NCI-H2196 (cell line): ENCODE measurements around the gene CPNE5.

Source experiments
- DNase-seq: peaks from one replicate; lab custom pipeline; 2025; ENCODE audit not compliant: unreplicated experiment; lab: John Stamatoyannopoulos, UW

The CPNE5 gene

DNA sequence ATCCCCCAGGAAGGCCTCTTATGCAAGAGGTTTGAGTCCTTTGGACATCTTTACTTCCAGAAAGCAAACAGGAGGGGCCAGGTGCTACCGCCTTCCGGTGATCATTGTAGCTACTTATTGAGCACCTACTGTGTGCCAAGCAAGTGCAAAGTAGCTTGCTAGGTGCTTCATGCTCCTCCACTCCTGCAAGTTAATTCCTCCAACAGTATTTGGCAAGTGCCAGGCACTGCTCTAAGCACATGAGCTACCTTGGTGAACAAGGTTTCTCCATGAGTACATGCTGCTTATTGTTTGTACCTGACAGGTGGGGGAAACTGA is 2.3 kb downstream of the CPNE5 start:
- DNase-seq = no peak

- no peak for DNase-seq
These were observed 2.9 kb downstream of the CPNE5 start for GRCh38 chr6:36836111-36837021.

GRCh38 chr6:36834576-36835341 is 4.5 kb downstream of the CPNE5 start:
- no peak for DNase-seq

- DNase-seq = no peak
These were observed 6.0 kb downstream of the CPNE5 start for GRCh38 chr6:36833182-36833789.

GRCh38 chr6:36832313-36832712 is 6.9 kb downstream of the CPNE5 start:
- no peak for DNase-seq

DNA sequence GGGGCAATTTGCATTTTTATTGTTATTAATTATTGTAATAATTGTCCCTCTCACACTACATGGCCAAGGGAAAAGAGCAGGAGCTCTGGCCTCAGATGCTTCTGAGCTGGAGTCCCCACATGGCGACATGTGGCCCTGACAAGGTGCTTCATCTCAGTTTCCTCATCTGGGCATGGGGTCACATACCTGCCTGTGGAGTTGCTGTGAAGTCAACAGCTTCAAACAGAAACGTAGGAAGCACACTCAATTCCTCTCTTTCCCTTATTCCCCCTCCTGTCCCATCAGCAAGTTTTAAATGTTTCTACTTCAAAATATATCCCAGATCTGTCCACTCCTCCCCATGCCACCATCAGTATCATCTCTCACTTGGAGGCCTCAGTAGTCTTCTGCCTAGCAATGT is 8.7 kb downstream of the CPNE5 start:
- DNase-seq = no peak

DNA sequence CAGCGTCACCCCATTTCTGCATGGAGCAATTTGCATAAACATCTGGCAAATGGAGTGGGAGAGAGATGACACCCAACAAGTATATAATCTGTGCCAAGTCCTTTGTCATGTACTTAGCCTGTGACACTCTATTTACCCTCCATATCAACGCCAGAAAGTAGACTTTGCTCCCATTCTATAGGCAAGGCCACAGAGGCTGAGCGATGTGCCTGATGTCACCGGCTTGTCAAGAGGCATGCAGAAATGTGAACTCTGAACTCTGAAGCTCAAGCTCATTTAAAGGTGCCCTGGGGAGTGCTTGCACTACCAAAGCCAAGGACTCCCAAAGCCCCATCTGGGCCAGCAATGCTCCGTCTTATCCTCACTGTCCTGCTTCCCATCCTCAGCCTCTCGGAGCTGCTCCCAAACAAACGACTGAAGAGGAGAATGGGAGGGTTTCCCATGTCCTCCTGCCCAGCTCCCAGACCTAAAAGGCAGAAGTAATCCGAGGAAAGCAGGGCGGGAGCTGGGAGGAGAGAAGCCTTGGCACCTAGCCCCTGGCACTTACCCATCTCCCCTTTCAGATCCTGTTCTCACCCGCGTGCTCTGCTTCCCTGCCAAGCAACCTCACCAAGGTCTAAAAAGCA is 9.2 kb downstream of the CPNE5 start:
- DNase-seq = peak; percentile 76

- no peak for DNase-seq
These were observed 11.8 kb downstream of the CPNE5 start for GRCh38 chr6:36827261-36828079.

DNA sequence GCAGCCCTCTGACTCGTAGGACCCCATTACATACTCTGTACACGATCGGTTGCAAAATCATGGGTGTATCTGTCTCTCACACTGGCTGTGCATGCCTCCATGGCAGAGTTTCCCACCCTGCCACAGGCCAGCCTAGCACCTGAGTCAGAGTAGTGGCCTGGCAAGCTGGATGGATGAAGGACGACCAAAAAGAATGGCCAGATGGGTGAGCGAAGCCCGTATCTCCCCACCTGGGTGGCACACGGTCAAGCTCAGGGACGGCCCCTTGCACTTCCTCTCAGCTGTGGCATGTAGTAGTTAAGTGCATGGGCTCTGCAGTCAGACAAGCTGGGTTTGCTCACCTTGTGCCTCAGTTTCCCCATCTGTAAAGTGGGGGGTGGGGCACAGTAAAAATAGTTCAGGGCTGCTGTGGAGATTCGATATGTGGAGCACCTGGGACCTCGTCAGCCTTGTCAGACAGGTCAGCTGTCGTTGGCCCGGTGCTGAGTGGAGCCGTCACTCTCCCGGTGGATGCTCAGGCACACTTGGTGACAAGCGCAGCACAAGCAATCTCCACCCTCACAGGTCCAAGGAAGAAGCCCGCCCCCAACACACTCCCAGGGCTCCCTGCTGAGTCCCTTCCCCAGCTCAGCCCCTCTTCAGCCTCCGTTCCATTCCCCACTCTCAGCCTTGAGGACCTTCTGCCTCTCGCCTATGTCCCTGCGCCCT is 12.6 kb downstream of the CPNE5 start:
- no peak for DNase-seq

DNA sequence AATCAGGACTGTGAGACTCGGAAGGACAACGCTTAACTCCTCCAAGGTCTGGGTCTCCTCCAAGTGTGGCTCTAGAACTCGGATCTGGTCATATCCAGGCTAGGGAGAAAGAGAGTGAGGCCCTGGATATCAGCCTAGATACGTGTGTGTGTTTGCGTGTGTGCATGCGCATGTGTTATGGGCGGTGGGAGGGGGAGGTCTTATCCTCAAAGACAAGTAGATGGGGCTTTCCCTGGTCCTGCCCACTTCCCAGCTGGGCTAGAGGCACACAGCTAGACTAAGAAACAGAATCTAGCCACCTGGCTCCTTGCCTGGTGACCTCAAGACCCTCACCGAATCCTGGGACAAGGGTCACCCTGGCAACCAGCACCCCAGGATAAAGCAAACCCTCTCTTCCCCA is 13.2 kb downstream of the CPNE5 start:
- DNase-seq = no peak

DNA sequence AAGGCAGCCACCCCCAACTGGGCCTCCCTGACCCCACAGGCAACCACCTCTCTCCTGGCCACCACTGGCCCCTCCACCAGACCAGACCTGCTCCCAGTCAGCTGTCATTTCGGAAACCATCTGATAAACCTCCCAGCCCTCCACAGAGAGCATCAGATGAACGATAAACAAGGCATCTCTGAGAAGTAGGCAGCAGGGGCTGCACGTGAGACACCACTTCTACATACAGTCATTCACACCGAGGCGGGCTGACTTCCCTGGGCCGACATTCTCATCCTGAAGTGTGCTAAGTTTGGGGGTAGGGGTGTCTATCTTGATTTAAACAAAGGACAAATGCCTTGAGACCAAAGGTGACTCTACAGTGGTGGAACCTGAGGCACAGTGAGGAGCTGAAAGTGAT is 13.8 kb downstream of the CPNE5 start:
- DNase-seq = no peak

- DNase-seq = no peak
These were observed 15.0 kb downstream of the CPNE5 start for GRCh38 chr6:36824253-36824652.

DNA sequence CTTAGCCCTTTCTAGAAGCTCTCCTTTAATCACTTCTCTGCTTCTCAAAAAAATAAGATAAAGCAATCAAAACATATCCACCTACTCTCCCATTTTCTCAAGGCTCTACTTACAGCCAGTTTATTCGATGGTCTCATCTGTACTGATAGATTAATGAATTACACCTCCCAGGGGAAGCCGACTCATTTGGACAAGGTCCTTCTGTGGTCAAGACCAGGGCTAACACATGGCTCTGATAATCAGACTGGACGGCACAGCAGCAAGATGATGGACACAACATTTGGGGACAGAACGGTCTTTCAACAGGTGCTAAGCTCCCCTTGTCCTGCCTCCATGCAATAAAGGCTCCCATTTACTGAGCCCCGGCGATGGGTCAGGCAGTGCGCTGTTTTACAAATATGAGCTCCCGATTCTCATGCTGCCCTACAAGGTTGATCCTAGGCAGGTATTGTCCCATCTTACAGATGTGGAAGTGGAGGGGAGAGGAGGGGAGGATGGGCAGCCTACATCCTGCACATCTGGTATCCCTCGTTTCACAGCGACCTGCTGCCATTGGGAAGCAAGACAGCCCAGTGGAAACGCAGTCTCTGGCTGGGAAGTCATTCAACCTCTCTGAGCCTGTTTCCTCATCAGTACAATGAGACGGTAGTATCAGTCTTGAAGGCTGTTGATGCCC is 15.7 kb downstream of the CPNE5 start:
- no peak for DNase-seq

- DNase-seq = no peak
These were observed 16.6 kb downstream of the CPNE5 start for GRCh38 chr6:36822506-36823269.

DNA sequence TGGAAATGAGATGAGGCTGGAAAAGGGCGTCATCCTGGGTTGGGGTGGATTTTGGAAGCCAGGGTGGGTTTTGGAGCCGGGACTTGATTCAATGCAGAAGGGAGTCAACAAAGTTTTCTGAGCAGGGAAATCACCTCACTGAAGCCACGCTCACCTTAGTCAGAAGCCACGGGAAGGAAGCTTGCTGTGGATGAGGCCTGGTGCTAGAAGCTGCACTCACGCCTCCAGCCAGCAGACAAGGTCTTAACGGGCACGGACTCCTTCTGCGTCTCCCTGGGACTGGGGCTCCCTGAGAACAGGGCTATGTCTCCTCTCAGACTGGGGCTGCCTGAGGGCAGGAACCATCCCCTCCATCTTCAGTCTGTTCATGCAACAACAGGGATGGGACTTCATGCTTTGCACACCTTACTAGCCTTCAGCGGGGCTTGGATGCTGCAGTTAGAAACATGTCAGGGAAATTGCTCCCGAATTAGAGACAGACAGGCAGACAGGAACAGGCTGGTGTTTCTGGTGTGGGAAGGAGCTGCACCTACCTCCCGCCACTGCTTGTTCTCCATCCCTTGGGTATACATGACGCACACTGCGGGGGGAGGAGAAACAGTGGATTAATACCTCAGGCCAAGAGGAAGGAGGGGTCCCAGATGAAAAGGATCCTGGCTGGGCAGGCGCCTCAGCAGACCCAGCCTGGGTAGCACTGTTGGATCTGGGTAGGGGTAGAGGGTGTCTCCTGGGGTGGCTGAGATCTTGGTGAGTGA is 17.5 kb downstream of the CPNE5 start:
- DNase-seq = no peak

DNA sequence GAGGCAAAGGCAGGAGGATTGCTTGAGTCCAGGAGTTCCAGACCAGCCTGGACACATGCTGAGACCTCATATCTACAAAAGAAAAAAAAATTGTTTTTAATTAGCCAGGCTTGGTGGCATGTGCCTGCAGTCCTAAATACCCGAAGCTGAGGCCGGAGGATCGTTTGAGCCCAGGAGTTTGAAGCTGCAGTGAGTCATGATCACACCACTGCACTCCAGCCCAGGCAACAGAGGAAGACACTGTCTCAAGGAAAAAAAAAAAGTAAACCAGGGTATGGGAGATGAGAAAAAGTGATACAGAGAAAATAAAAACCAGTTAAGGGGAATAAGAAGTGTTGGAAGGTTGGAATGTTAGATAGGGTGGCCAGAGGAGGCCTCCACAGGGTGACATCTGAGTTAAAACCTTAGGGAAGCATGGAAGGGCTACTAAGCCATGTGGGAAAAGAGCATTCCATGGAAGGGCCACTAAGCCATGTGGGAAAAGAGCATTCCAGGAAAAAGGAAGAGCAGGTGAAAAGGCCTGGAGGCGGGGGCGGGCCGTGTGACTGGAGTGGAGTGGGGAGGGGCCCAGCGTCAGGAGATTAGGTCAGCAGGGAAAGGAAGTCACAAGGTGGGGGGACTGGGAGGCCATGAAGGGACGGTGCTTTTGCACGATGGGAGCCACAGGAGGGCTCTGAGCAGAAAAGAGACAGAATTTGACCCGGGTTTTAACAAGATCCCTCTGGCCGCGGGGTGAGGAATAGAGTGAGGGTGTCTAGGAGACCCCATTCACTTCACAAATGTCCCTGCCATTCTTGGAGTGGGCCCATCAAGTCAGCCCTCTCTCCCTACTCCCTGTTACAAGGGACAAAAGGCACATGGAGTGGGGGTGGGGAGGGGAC is 18.3 kb downstream of the CPNE5 start:
- DNase-seq = no peak

DNA sequence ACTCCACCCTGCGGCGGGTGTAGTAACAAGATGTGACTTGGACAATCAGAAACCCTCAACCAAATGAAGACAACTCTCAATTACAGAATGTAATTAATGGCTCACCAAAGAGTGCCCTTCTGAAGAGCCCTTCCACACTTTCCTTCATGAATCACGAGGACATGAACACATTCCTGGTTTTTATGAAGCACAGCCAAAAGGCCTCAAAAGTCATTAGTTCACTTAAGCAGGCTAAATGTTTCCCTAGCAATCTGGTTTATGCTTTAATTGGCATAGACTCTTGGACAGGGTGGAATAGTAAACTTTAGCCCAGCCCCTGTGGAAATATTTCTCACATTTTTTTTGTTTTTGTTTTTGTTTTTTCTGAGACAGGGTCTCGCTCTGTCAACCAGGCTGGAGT is 20.5 kb downstream of the CPNE5 start:
- DNase-seq = no peak
